Measurements from ENCODE around the gene ITIH4. TPM values are rescaled to one million over a fixed set of nuclear protein-coding genes. Genes with fewer than 3 reads are reported as not detected.

ITIH4 gene
- total RNA-seq, 1 donor from 2014 or later: 8.0 TPM

GRCh38 chr3:52851348-52851747 lies 20.9 kb upstream of the ITIH4 start:
- TF ChIP-seq, protein P1, sequence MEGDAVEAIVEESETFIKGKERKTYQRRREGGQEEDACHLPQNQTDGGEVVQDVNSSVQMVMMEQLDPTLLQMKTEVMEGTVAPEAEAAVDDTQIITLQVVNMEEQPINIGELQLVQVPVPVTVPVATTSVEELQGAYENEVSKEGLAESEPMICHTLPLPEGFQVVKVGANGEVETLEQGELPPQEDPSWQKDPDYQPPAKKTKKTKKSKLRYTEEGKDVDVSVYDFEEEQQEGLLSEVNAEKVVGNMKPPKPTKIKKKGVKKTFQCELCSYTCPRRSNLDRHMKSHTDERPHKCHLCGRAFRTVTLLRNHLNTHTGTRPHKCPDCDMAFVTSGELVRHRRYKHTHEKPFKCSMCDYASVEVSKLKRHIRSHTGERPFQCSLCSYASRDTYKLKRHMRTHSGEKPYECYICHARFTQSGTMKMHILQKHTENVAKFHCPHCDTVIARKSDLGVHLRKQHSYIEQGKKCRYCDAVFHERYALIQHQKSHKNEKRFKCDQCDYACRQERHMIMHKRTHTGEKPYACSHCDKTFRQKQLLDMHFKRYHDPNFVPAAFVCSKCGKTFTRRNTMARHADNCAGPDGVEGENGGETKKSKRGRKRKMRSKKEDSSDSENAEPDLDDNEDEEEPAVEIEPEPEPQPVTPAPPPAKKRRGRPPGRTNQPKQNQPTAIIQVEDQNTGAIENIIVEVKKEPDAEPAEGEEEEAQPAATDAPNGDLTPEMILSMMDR (IDR thresholded peaks at IDR 0.05; ENCODE audit: partially characterized antibody, unreplicated experiment): peak; percentile 70
- peaks cover 8% of the 10 kb centered on the region for H3K4me1 Mint-ChIP-seq (ENCODE audit: low read depth, unreplicated experiment)
- DNase-seq: peak; percentile 59
- no peaks in the 10 kb centered on the region for H3K36me3 Mint-ChIP-seq (ENCODE audit: unreplicated experiment)
- peaks cover 6% of the 10 kb centered on the region for H3K27me3 Mint-ChIP-seq (ENCODE audit: unreplicated experiment)
- no peak overlapping the region for H3K27ac Mint-ChIP-seq (ENCODE audit: unreplicated experiment)
- H3K4me3 Mint-ChIP-seq (ENCODE audit: unreplicated experiment): no peak overlapping the region
- no peaks in the 10 kb centered on the region for H3K9me3 Mint-ChIP-seq (ENCODE audit: unreplicated experiment)

- H3K36me3 Mint-ChIP-seq (ENCODE audit: unreplicated experiment): no peaks in the 10 kb centered on the region
- peaks cover 14% of the 10 kb centered on the region for H3K4me1 Mint-ChIP-seq (ENCODE audit: low read depth, unreplicated experiment)
- no peak overlapping the region for H3K27ac Mint-ChIP-seq (ENCODE audit: unreplicated experiment)
- no peak for DNase-seq
- H3K9me3 Mint-ChIP-seq (ENCODE audit: unreplicated experiment): no peaks in the 10 kb centered on the region
- H3K4me3 Mint-ChIP-seq (ENCODE audit: unreplicated experiment): no peak overlapping the region
- peaks cover 6% of the 10 kb centered on the region for H3K27me3 Mint-ChIP-seq (ENCODE audit: unreplicated experiment)
- TF ChIP-seq, protein P1 (IDR thresholded peaks at IDR 0.05; ENCODE audit: partially characterized antibody, unreplicated experiment): no peak
Observed at GRCh38 chr3:52849656-52850055, 19.2 kb upstream of the ITIH4 start.

DNA sequence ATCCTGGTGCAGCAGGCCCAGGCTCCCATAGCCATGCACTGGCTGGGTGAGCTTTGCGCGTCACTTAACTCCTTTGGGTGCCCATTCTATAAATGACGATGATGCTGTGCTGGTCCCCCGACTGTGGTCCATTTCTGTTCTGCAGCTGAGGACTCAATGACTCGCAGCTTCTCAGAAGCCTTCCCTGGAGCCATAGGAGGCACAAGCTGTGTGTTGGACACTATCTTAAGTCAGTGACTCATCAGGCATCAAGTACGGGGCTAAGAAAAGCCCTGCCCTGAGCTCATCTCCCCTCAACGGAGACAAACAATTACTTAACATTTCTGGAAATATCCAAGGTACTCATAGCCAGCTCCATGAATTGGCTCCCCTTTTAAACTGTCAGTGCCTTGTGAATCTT lies 18.1 kb upstream of the ITIH4 start:
- no peak overlapping the region for H3K4me3 Mint-ChIP-seq (ENCODE audit: unreplicated experiment)
- H3K36me3 Mint-ChIP-seq (ENCODE audit: unreplicated experiment): no peaks in the 10 kb centered on the region
- TF ChIP-seq, protein P1 (IDR thresholded peaks at IDR 0.05; ENCODE audit: partially characterized antibody, unreplicated experiment): no peak
- DNase-seq: no peak
- peaks cover 2% of the 10 kb centered on the region for H3K9me3 Mint-ChIP-seq (ENCODE audit: unreplicated experiment)
- H3K27me3 Mint-ChIP-seq (ENCODE audit: unreplicated experiment): peaks cover 8% of the 10 kb centered on the region
- peaks cover 16% of the 10 kb centered on the region for H3K4me1 Mint-ChIP-seq (ENCODE audit: low read depth, unreplicated experiment)
- no peak overlapping the region for H3K27ac Mint-ChIP-seq (ENCODE audit: unreplicated experiment)

DNA sequence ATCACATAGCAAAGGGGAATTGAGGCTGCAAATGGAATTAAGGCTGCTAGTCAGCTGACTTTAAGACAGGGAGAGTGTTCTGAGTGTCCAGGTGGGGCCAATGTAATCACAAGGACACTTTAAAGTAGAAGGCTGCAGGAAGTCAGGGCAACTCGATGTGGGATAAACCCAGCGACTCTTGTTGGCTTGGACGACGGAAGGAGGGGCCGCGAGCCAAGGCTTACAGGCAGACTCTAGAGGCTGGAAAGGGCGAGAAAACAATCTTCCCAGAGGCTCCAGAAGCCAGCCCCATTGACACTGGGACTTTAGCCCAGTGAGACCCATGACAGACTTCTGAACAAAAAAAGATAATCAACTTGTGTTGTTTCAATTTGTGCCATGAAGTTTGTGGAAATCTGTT lies 17.3 kb upstream of the ITIH4 start:
- peaks cover 8% of the 10 kb centered on the region for H3K27me3 Mint-ChIP-seq (ENCODE audit: unreplicated experiment)
- no peak overlapping the region for H3K4me3 Mint-ChIP-seq (ENCODE audit: unreplicated experiment)
- peaks cover 19% of the 10 kb centered on the region for H3K4me1 Mint-ChIP-seq (ENCODE audit: low read depth, unreplicated experiment)
- H3K36me3 Mint-ChIP-seq (ENCODE audit: unreplicated experiment): no peaks in the 10 kb centered on the region
- no peak overlapping the region for H3K27ac Mint-ChIP-seq (ENCODE audit: unreplicated experiment)
- H3K9me3 Mint-ChIP-seq (ENCODE audit: unreplicated experiment): peaks cover 2% of the 10 kb centered on the region
- TF ChIP-seq, protein P1 (IDR thresholded peaks at IDR 0.05; ENCODE audit: partially characterized antibody, unreplicated experiment): no peak
- DNase-seq: no peak

- Mint-ChIP-seq H3K9me3 (ENCODE audit: unreplicated experiment) (peaks cover 2% of the 10 kb centered on the region), H3K27ac (ENCODE audit: unreplicated experiment) (peak overlapping the region; percentile 25), H3K4me1 (ENCODE audit: low read depth, unreplicated experiment) (peaks cover 23% of the 10 kb centered on the region), H3K4me3 (ENCODE audit: unreplicated experiment) (no peak overlapping the region), H3K27me3 (ENCODE audit: unreplicated experiment) (peaks cover 8% of the 10 kb centered on the region), H3K36me3 (ENCODE audit: unreplicated experiment) (no peaks in the 10 kb centered on the region)
- TF ChIP-seq, protein P1 (IDR thresholded peaks at IDR 0.05; ENCODE audit: partially characterized antibody, unreplicated experiment): no peak
- DNase-seq: no peak
Observed at GRCh38 chr3:52847241-52847640, 16.8 kb upstream of the ITIH4 start.

Measured in glutamatergic neuron (in vitro differentiated cells).